Stimulated activated CD8-positive, alpha-beta memory T cell treated with anti-CD3 and anti-CD28 coated beads, Interleukin-12 subunit alpha, Interleukin-12 subunit beta, amount 100 ng/mL, for 1 hour (primary cell): ENCODE measurements around the gene KL.

Source experiments
- DNase-seq: peaks from one replicate; pipeline ENCODE4 v3.0.0-alpha.2; 2020; ENCODE audit warnings: low read depth

The KL gene

GRCh38 chr13:33111414-33112110, 95.3 kb downstream of the KL start:
- DNase-seq: no peak

- DNase-seq: no peak
These were observed 96.5 kb downstream of the KL start for GRCh38 chr13:33112766-33113165.

GRCh38 chr13:33114146-33114545, 97.9 kb downstream of the KL start:
- no peak for DNase-seq

GRCh38 chr13:33115274-33115673, 99.1 kb downstream of the KL start:
- no peak for DNase-seq
